Measurements from ENCODE around the gene TMEM147. TPM values are rescaled to one million over a fixed set of nuclear protein-coding genes. Genes with fewer than 3 reads are reported as not detected.

The TMEM147 gene
- total and polyA plus RNA-seq, 9 donors: 61.4 to 105 (median 72.5) TPM

DNA sequence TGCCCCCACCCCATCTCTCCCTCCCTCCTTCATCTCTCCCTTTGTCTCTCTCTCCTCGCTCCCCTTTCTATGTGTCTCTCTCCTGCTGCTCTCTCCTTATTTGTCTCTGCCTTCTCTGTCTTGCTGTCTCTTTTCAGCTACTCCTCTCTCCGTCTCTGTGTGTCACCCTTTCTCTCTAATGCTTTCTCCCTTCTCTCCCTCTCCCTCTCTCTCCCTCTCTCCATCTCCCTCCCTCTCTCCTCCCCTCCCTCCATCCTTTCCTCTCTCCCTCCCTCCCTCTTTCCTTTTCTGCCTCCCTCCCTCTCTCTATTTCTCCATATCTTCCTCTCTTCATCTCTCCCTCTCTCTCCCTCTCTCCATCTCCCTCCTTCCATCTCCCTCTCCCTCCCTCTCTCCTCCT, 17.4 kb downstream of the TMEM147 start:
- H3K4me1 ChIP-seq (ENCODE audit: insufficient read depth): no peaks in the 10 kb centered on the region
- no peak overlapping the region for H3K4me3 ChIP-seq
- intact Hi-C loops (cut with DNase I): no loop called here
- no peaks in the 10 kb centered on the region for H3K36me3 ChIP-seq
- DNase-seq: no peak
- TF ChIP-seq, protein P1, sequence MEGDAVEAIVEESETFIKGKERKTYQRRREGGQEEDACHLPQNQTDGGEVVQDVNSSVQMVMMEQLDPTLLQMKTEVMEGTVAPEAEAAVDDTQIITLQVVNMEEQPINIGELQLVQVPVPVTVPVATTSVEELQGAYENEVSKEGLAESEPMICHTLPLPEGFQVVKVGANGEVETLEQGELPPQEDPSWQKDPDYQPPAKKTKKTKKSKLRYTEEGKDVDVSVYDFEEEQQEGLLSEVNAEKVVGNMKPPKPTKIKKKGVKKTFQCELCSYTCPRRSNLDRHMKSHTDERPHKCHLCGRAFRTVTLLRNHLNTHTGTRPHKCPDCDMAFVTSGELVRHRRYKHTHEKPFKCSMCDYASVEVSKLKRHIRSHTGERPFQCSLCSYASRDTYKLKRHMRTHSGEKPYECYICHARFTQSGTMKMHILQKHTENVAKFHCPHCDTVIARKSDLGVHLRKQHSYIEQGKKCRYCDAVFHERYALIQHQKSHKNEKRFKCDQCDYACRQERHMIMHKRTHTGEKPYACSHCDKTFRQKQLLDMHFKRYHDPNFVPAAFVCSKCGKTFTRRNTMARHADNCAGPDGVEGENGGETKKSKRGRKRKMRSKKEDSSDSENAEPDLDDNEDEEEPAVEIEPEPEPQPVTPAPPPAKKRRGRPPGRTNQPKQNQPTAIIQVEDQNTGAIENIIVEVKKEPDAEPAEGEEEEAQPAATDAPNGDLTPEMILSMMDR (IDR thresholded peaks at IDR 0.05): no peak
- TF ChIP-seq POLR2A (IDR thresholded peaks at IDR 0.05): no peak
- no peak overlapping the region for H3K27ac ChIP-seq
- H3K27me3 ChIP-seq: no peaks in the 10 kb centered on the region
- WGBS, 3 donors: 42 to 58% (median 58%) methylated on average over 2 of the region's 2 CpGs
- no peaks in the 10 kb centered on the region for H3K9me3 ChIP-seq

DNA sequence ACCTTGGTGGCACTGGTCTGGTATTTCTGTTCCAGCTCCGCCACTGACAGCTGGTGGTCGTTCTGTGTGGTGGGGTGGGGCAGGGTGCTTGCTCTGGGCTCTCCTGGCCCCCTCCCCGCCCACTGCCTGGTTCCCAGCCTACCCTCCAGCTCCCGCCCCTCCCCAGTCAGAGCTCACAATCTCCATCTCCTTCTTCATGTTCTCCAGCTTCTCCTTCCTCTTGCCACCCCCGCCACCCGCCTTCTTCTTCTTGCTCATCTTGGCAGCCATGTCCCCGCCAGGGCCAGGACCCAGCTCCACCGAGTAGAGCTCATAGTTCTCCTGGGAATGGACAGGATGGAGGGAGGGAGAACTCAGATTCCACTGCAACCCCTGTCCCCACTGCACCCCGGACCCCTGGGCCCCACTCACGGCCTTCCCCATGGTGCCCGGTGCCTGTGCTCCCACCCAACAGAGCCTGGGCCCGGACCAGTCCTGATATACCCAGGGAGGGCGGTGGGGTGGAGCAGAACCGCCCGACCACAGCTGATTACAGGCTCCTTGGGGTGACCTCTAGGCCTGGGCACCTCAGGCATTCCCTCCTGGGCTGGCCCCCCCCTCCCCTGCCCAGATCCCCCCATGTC, 17.9 kb downstream of the TMEM147 start, which contains the start of gene ATP4A:
ATP4A (minus strand) TSS at position 452 of the 623 bp plus-strand sequence; CDS start at position 423, 29 bp downstream.
- Histone ChIP-seq H3K4me3 (no peak within 1 kb of the TSS), H3K27me3 (no peaks in the 10 kb centered on the region), H3K27ac (no peak within 1 kb of the TSS), H3K4me1 (ENCODE audit: insufficient read depth) (no peaks in the 10 kb centered on the region), H3K36me3 (no peaks in the 10 kb centered on the region), H3K9me3 (no peaks in the 10 kb centered on the region)
- DNase-seq: no peak
- intact Hi-C loops (cut with DNase I): no loop called here
- TF ChIP-seq, protein P1 (IDR thresholded peaks at IDR 0.05): no peak
- WGBS, 3 donors: 72 to 74% (median 72%) methylated on average over 15 of the region's 15 CpGs

DNA sequence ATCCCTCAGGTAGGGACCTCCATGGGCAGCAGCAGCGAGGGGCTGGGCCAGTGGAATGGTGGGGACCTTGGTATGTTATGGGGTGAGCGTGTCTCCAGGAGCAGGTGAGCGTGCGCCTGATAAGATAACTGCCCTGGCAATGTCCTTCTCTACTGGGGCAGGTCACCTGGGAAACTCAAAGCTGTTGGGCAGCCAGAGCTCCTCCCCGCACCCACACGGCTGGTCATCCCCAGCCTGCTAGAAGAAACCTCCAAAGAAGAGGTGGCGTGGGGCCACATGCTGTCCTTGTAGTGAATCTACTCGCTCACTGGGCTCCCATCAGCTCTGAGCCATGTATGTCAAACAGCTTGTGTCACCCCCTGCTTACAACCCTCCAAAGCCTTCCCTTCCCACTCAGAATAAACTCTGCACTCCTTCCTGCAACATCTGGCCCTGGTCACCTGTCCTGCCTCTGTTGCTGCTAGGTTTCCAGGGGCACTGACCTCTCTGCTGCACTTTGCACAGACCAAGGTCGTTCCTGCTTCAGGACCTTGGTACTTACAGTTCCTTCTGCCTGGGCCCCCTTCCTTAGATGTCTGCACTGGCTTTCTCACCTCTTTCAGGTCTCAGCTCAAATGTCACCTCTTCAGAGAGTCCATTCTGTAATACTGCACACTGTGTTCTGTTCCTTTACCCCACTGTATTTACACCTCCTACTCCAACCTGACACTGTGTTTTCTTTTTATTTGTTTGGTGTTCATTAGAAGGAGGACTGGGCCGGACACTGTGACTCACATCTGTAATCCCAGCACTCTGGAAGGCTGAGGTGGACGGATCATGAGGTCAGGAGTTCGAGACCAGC, 19.8 kb downstream of the TMEM147 start:
- DNase-seq: no peak
- no peak for TF ChIP-seq EP300 (IDR thresholded peaks at IDR 0.05)
- TF ChIP-seq, protein P1 (IDR thresholded peaks at IDR 0.05): no peak
- TF ChIP-seq POLR2A (IDR thresholded peaks at IDR 0.05): no peak
- no peaks in the 10 kb centered on the region for H3K4me1 ChIP-seq (ENCODE audit: insufficient read depth)
- intact Hi-C loops (cut with DNase I): no loop called here
- H3K36me3 ChIP-seq: no peaks in the 10 kb centered on the region
- no peaks in the 10 kb centered on the region for H3K27me3 ChIP-seq
- no peaks in the 10 kb centered on the region for H3K9me3 ChIP-seq
- no peak overlapping the region for H3K27ac ChIP-seq
- H3K4me3 ChIP-seq: no peak overlapping the region
- WGBS, 3 donors: 73 to 82% (median 76%) methylated on average over 12 of the region's 12 CpGs

DNA sequence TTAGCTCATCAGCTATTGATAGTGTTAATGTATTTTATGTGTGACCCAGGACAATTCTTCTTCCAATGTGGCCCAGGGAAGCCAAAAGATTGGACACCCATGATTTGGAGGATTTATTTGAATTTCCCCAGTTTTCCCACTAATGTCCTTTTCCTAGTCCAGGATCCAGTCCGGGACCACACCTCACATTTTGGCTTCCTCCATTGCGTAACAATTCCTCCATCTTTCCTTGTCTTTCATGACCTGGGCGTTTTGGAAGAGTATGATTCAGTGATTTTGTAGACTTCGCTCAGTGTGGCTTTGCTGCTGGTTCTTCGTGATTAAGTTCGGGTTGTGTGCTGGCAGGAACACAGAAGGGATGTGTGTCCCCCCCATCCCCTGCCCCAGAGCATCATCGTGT, 21.3 kb downstream of the TMEM147 start:
- 82 to 86% (median 85%) methylated on average over 7 of the region's 7 CpGs for WGBS, 3 donors
- intact Hi-C loops (cut with DNase I): no loop called here
- H3K36me3 ChIP-seq: no peaks in the 10 kb centered on the region
- no peaks in the 10 kb centered on the region for H3K9me3 ChIP-seq
- H3K27me3 ChIP-seq: no peaks in the 10 kb centered on the region
- H3K27ac ChIP-seq: no peak overlapping the region
- H3K4me3 ChIP-seq: no peak overlapping the region
- TF ChIP-seq EP300 (IDR thresholded peaks at IDR 0.05) (no peak), POLR2A (IDR thresholded peaks at IDR 0.05) (no peak)
- TF ChIP-seq, protein P1 (IDR thresholded peaks at IDR 0.05): no peak
- no peaks in the 10 kb centered on the region for H3K4me1 ChIP-seq (ENCODE audit: insufficient read depth)
- DNase-seq: no peak
